ENCODE measurements around the gene NSD1.
"Not testable (repeated sequence)": the region's sequence is repeated elsewhere in the genome, so short reads cannot be mapped to it uniquely, and the experiment has no call there.

The NSD1 gene

DNA sequence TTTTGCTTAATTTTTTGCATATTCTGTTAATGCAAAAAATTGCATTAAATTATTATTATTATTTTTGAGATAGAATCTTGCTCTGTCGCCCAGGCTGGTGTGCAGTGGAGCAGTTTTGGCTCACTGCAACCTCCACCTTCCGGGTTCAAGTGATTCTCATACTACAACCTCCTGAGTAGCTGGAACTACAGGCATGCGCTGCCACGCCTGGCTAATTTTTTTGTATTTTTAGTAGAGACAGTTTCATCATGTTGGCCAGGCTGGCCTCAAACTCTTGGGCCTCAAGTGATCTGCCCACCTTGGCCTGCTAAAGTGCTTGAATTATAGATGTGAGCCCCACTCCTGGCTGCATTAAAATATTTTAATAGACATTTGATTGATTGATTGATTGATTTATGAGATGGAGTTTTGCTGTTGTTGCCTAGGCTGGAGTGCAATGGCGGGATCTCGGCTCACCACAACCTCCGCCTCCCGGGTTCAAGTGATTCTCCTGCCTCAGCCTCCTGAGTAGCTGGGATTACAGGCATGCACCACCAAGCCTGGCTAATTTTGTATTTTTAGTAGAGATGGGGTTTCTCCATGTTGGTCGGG lies 44.4 kb downstream of the NSD1 start:
- H3K36me3 ChIP-seq (ENCODE audit: control insufficient read depth, insufficient read depth, low read length); H3K4me1 ChIP-seq (ENCODE audit: control insufficient read depth, insufficient read depth, low read length); H3K9ac ChIP-seq (ENCODE audit: low read length); H3K27ac ChIP-seq (ENCODE audit: low read depth, low read length); H3K4me3 ChIP-seq (ENCODE audit: low read length); H3K27me3 ChIP-seq (ENCODE audit: control insufficient read depth, insufficient read depth, low read length): not testable (repeated sequence)

DNA sequence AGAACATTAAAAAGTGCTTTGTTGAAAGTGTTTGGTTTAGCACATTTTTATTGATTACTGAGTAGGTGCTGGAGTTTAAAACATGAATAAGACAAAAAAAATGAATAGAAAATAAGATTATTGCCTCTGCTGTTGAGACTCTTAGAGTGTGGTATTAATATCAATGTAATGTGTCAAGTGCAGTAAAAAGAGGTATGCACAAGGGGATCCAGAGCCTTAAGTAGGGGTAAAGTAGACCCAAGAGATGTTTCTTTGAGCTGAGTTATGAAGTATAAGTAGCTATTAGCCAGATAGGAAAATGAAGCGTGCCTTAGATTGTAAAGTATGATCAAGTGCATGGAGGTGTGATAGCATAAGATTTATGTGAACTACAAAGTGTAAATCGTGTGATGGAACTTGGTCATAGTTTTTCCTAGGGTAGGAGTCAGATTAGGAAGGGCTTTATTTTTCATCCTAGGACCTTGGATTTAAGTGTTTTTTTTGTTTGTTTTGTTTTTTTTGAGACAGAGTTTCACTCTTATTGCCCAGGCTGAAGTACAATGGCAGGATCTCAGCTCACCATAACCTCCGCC lies 45.2 kb downstream of the NSD1 start:
- no peak overlapping the region for H3K4me3 ChIP-seq (ENCODE audit: low read length)
- no peak overlapping the region for H3K27ac ChIP-seq (ENCODE audit: low read depth, low read length)
- H3K4me1 ChIP-seq (ENCODE audit: control insufficient read depth, insufficient read depth, low read length): no peaks in the 10 kb centered on the region
- H3K27me3 ChIP-seq (ENCODE audit: control insufficient read depth, insufficient read depth, low read length): no peaks in the 10 kb centered on the region
- H3K9ac ChIP-seq (ENCODE audit: low read length): no peak overlapping the region
- H3K36me3 ChIP-seq (ENCODE audit: control insufficient read depth, insufficient read depth, low read length): peaks cover 4% of the 10 kb centered on the region

DNA sequence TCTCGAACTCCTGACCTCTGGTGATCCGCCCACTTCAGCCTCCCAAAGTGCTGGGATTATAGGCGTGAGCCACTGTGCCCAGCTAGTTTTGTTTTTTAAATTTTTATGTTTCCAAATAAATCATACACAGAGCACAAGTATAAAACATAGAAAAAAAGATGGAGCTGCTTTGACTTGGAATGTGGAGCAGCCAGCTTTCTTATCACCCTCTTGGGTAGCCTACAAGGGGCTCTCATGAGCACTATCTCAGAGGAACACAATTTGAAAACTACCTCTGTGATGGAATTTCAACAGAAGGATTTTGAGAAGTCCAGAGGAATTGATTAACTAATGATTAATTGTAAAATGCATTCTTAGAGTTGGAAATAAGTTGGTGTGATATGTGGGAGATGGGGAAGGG lies 45.9 kb downstream of the NSD1 start:
- Histone ChIP-seq H3K9ac (ENCODE audit: low read length) (no peak overlapping the region), H3K27ac (ENCODE audit: low read depth, low read length) (no peak overlapping the region), H3K4me3 (ENCODE audit: low read length) (no peak overlapping the region), H3K27me3 (ENCODE audit: control insufficient read depth, insufficient read depth, low read length) (no peaks in the 10 kb centered on the region), H3K4me1 (ENCODE audit: control insufficient read depth, insufficient read depth, low read length) (no peaks in the 10 kb centered on the region), H3K36me3 (ENCODE audit: control insufficient read depth, insufficient read depth, low read length) (peaks cover 4% of the 10 kb centered on the region)

DNA sequence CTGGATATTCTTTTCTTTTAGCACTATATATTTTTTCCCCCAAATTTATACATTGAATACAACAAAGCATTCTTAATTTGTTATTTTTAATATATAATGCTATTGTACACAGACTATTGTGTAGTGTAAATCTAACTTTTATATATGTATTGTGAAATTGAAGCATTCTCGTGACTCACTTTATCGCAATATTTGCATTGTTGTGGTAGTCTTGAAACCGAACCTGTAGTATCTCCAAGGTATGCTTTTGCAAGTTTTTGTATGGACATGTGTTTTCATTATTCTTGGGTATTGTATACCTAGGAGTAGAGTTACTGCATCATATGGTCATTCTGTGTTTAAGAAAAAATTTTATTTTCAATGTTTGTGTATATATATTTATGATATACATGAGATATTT lies 49.6 kb downstream of the NSD1 start:
- Histone ChIP-seq H3K36me3 (ENCODE audit: control insufficient read depth, insufficient read depth, low read length) (peaks cover 4% of the 10 kb centered on the region), H3K27ac (ENCODE audit: low read depth, low read length) (no peak overlapping the region), H3K4me3 (ENCODE audit: low read length) (no peak overlapping the region), H3K4me1 (ENCODE audit: control insufficient read depth, insufficient read depth, low read length) (no peaks in the 10 kb centered on the region), H3K27me3 (ENCODE audit: control insufficient read depth, insufficient read depth, low read length) (no peaks in the 10 kb centered on the region), H3K9ac (ENCODE audit: low read length) (no peak overlapping the region)

DNA sequence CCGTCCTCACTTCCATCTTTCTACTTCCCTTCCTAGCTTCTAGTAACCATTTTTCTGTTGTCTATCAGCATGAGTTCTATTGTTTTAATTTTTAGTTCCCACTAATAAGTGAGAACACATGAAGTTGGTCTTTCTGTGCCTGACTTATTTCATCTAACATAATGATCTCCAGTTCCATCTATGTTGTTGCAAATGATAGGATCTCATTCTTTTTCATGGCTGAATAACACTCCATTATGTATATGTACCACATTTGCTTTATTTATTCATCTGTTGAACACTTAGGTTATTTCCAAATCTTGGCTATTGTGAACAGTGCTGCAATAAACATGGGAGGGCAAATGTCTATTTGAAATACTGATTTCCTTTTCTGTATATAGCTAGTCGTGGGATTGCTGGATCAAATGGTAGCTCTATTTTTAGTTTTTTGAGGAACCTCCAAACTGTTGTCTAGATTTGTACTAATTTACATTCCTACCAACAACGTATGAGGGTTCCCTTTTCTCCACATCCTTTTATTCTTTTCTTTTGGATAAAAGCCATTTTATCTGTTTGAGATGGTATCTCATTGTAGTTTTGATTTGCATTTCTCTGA lies 50.3 kb downstream of the NSD1 start:
- H3K9ac ChIP-seq (ENCODE audit: low read length): no peak overlapping the region
- no peaks in the 10 kb centered on the region for H3K4me1 ChIP-seq (ENCODE audit: control insufficient read depth, insufficient read depth, low read length)
- H3K27me3 ChIP-seq (ENCODE audit: control insufficient read depth, insufficient read depth, low read length): no peaks in the 10 kb centered on the region
- peaks cover 4% of the 10 kb centered on the region for H3K36me3 ChIP-seq (ENCODE audit: control insufficient read depth, insufficient read depth, low read length)
- no peak overlapping the region for H3K27ac ChIP-seq (ENCODE audit: low read depth, low read length)
- no peak overlapping the region for H3K4me3 ChIP-seq (ENCODE audit: low read length)

DNA sequence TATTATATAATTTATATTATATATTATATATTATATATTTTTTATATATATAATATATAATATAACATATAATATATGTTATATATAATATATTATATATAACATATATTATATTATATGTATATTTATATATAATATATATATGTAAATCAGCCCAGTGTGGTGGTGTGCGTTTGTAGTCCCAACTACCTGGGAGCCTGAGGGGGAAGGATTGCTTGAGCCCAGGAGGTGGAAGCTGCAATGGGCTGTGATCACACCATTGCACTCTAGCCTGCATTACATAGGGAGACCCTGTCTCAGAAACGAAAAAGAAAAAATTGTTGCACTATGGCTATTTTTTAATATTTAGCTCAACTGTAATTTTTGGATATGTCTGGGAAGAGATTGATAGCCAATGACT lies 52.4 kb downstream of the NSD1 start:
- Histone ChIP-seq H3K27ac (ENCODE audit: low read depth, low read length) (no peak overlapping the region), H3K4me3 (ENCODE audit: low read length) (no peak overlapping the region), H3K9ac (ENCODE audit: low read length) (no peak overlapping the region), H3K36me3 (ENCODE audit: control insufficient read depth, insufficient read depth, low read length) (peaks cover 4% of the 10 kb centered on the region), H3K4me1 (ENCODE audit: control insufficient read depth, insufficient read depth, low read length) (no peaks in the 10 kb centered on the region), H3K27me3 (ENCODE audit: control insufficient read depth, insufficient read depth, low read length) (no peaks in the 10 kb centered on the region)

DNA sequence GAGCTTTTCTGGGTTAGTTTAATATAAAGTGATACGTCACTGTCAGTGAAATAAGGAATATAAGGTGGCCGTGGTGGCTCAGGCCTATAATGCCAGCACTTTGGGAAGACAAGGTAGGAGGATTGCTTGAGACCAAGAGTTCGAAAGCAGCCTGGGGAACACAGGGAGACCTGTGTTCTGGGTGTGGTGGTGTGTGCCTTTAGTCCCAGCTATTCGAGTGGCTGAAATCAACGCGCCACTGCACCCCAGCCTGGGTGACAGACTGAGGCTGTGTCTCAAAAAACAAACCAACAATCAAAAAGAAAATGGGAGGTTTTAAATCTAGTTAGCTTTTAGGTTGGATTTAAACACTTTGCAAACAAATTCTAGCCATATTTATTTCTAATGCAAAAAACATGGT lies 53.1 kb downstream of the NSD1 start:
- Histone ChIP-seq H3K4me3 (ENCODE audit: low read length) (no peak overlapping the region), H3K36me3 (ENCODE audit: control insufficient read depth, insufficient read depth, low read length) (peaks cover 4% of the 10 kb centered on the region), H3K9ac (ENCODE audit: low read length) (no peak overlapping the region), H3K4me1 (ENCODE audit: control insufficient read depth, insufficient read depth, low read length) (no peaks in the 10 kb centered on the region), H3K27ac (ENCODE audit: low read depth, low read length) (no peak overlapping the region), H3K27me3 (ENCODE audit: control insufficient read depth, insufficient read depth, low read length) (no peaks in the 10 kb centered on the region)

DNA sequence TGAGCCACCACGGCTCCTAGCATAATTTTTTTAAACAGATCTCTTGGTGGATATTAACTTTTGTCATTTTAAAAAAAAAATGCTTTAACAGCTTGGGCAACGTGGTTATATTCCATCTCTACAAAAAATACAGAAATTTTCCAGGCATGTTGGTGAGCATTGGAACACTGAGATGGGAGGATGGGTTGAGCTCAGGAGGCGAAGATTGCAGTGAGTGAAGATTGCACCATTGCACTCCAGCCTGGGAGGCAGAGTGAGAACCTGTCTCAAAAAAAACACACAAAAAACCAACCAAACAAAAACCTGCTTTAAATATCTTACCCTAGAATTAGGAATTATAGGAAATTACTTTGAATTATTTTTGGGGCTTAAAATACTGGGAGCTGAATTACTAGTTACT lies 55.2 kb downstream of the NSD1 start:
- H3K27me3 ChIP-seq (ENCODE audit: control insufficient read depth, insufficient read depth, low read length): no peaks in the 10 kb centered on the region
- H3K36me3 ChIP-seq (ENCODE audit: control insufficient read depth, insufficient read depth, low read length): no peaks in the 10 kb centered on the region
- no peak overlapping the region for H3K27ac ChIP-seq (ENCODE audit: low read depth, low read length)
- H3K4me1 ChIP-seq (ENCODE audit: control insufficient read depth, insufficient read depth, low read length): no peaks in the 10 kb centered on the region
- no peak overlapping the region for H3K4me3 ChIP-seq (ENCODE audit: low read length)
- no peak overlapping the region for H3K9ac ChIP-seq (ENCODE audit: low read length)

DNA sequence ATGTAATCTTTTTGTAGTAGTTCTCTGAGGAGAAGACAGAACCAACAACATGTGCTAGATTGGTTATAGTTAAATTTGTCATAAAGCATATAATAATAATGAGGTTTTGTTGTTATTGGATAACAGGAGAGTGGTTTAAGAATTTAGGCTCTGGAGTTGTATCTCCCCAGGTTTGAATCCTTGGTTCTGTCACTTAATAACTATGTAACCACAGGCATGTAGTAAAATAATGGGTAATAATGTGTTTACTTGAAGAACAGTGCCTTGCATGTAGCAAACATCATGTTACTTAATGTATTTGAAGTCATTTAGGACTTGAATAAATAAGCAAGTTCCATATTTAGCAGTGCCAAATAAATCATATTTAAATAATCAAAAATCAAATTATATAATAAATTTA lies 55.8 kb downstream of the NSD1 start:
- Histone ChIP-seq H3K27me3 (ENCODE audit: control insufficient read depth, insufficient read depth, low read length) (no peaks in the 10 kb centered on the region), H3K36me3 (ENCODE audit: control insufficient read depth, insufficient read depth, low read length) (no peaks in the 10 kb centered on the region), H3K9ac (ENCODE audit: low read length) (no peak overlapping the region), H3K27ac (ENCODE audit: low read depth, low read length) (no peak overlapping the region), H3K4me3 (ENCODE audit: low read length) (no peak overlapping the region), H3K4me1 (ENCODE audit: control insufficient read depth, insufficient read depth, low read length) (no peaks in the 10 kb centered on the region)

DNA sequence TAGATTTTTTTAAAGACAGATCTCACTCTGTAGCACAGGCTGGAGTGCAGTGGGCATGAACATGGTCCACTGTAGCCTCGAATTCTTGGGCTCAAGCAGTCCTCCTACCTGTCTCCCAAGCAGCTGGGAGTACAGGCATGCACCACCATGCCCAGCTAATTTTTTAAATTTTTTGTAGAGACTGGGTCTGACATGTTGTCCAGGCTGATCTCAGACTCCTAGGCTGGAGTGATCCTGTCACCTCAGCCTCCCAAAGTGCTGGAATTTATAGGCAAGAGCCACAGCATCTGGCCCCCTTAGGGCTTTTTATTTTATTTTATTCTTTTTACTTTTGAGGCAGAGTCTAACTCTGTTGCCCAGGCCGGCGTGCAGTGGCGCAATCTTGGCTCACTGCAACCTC lies 56.4 kb downstream of the NSD1 start:
- Histone ChIP-seq H3K4me1 (ENCODE audit: control insufficient read depth, insufficient read depth, low read length) (no peaks in the 10 kb centered on the region), H3K27ac (ENCODE audit: low read depth, low read length) (no peak overlapping the region), H3K9ac (ENCODE audit: low read length) (no peak overlapping the region), H3K4me3 (ENCODE audit: low read length) (no peak overlapping the region), H3K27me3 (ENCODE audit: control insufficient read depth, insufficient read depth, low read length) (no peaks in the 10 kb centered on the region), H3K36me3 (ENCODE audit: control insufficient read depth, insufficient read depth, low read length) (no peaks in the 10 kb centered on the region)

DNA sequence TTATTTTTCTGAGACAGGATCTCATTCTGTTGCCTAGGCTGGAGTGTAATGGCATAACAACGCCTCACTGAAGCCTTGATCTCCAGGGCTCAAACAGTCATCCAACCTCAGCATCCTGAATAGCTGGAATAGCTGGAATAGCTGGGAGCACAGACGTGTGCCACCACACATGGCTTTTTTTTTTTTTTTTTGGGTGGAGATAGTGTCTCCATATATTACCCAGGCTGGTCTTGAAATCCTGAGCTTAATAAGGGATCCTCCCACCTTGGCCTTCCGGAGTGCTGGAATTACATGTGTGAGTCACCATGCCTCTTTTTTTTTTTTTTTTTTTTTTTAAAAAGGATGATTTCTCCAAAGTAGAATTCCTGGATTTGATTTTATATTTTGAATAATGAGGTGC lies 60.7 kb downstream of the NSD1 start:
- Histone ChIP-seq H3K4me1 (ENCODE audit: control insufficient read depth, insufficient read depth, low read length) (no peaks in the 10 kb centered on the region), H3K27me3 (ENCODE audit: control insufficient read depth, insufficient read depth, low read length) (no peaks in the 10 kb centered on the region), H3K36me3 (ENCODE audit: control insufficient read depth, insufficient read depth, low read length) (no peaks in the 10 kb centered on the region), H3K4me3 (ENCODE audit: low read length) (no peak overlapping the region), H3K27ac (ENCODE audit: low read depth, low read length) (no peak overlapping the region), H3K9ac (ENCODE audit: low read length) (no peak overlapping the region)

DNA sequence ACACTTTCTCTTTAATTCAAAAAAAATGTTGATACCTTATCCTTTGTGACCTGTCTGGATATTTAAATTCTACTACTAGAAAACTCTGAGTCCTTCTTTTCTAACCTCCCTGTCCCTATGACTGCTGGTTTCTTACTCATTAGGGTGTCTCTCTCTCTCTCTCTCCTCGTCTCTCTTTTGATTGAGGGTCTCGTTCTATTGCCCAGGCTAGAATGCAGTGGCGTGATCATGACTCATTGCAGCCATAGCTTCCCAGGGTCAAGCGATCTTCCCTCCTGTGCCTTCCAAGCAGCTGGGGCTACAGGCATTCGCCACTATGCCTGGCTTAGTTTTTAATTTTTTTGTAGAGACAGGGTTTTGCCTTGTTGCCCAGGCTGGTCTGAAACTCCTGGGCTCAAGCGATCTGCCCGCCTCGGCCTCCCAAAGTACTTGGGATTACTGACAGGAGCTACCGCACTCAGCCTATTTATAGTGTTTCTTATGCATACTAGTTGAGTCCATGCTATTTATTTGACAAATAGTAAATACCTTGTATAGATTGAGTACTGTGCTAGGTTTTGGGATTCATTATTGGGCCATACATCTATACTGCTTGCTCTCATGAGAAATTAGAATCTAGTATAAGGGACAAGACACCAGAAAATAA lies 61.9 kb downstream of the NSD1 start:
- no peak overlapping the region for H3K4me3 ChIP-seq (ENCODE audit: low read length)
- H3K27ac ChIP-seq (ENCODE audit: low read depth, low read length): no peak overlapping the region
- H3K4me1 ChIP-seq (ENCODE audit: control insufficient read depth, insufficient read depth, low read length): no peaks in the 10 kb centered on the region
- no peaks in the 10 kb centered on the region for H3K36me3 ChIP-seq (ENCODE audit: control insufficient read depth, insufficient read depth, low read length)
- no peaks in the 10 kb centered on the region for H3K27me3 ChIP-seq (ENCODE audit: control insufficient read depth, insufficient read depth, low read length)
- H3K9ac ChIP-seq (ENCODE audit: low read length): no peak overlapping the region

DNA sequence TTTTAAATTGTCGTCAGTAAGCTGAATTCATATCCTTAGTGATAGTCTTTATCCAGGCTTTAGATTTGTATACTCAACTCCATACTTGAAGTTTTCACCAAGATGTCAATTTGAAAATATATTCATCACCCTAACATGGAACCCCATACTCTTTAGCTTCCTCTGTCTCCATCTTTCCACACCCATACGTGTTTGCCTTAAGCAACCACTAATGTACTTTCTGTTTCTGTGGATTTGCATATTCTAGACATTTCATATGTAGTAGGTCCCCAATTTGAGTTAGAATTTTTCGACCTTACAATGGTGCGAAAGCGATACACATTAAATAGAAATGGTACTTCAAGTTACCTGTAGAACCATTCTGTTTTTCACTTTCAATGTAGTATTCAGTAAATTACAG lies 65.2 kb downstream of the NSD1 start:
- no peak overlapping the region for H3K27ac ChIP-seq (ENCODE audit: low read depth, low read length)
- no peak overlapping the region for H3K4me3 ChIP-seq (ENCODE audit: low read length)
- H3K9ac ChIP-seq (ENCODE audit: low read length): no peak overlapping the region
- H3K4me1 ChIP-seq (ENCODE audit: control insufficient read depth, insufficient read depth, low read length): no peaks in the 10 kb centered on the region
- peaks cover under 1% of the 10 kb centered on the region for H3K36me3 ChIP-seq (ENCODE audit: control insufficient read depth, insufficient read depth, low read length)
- H3K27me3 ChIP-seq (ENCODE audit: control insufficient read depth, insufficient read depth, low read length): no peaks in the 10 kb centered on the region

All from rectal smooth muscle tissue (tissue), 1 donor.